Sigmoid colon (tissue), 4 donors: ENCODE data around the gene VAV1.

Experiments
- EP300 ChIP-seq, 4 donors: sonication (generic); formaldehyde crosslinking; IDR thresholded peaks; one replicate each; pipeline ENCODE4 v1.6.1; 2017; ENCODE audit warnings: antibody characterized with exemption in 4 of 4
- POLR2A ChIP-seq, 2 donors: fragments of 450-650 bp; IDR thresholded peaks; one replicate each; pipeline ENCODE4 v1.6.1; 2016; ENCODE audit warnings: antibody characterized with exemption in 2 of 2, mild to moderate bottlenecking in 2 of 2, moderate library complexity in 2 of 2
- POLR2AphosphoS5 ChIP-seq, 4 donors: sonication (generic); formaldehyde crosslinking; IDR thresholded peaks; one replicate each; pipeline ENCODE4 v1.6.1; 2017; ENCODE audit warnings: antibody characterized with exemption in 4 of 4
- TF ChIP-seq, protein P1 (sequence below), 4 experiments: fragments of 450-650 bp in 3 of 4; fragments of 200-600 bp in 1 of 4; IDR thresholded peaks; one replicate each; pipeline ENCODE4 v1.5.1; 2016 to 2019; ENCODE audit warnings: antibody characterized with exemption in 4 of 4, mild to moderate bottlenecking in 3 of 4, moderate library complexity in 2 of 4

DNA sequence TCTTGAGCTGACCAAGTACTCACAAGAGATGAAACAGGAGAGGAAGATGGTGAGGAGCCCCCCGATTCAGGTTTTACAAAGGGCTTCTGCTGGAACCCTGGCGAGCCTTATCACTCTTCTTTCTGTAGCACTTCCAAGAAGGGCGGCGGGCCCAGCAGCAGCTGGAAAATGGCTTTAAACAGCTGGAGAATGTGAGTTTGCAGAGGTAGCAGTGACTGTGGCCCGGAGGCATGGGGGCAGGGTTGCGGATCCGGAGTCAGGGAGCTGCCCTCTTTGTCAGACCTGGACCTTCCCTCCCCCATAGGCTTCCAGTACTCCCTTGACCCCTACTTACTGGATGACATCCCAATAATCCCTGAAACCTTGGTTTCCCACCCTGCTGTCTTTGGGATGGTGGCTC is 29.4 kb upstream of the VAV1 start:
- TF ChIP-seq, protein P1, sequence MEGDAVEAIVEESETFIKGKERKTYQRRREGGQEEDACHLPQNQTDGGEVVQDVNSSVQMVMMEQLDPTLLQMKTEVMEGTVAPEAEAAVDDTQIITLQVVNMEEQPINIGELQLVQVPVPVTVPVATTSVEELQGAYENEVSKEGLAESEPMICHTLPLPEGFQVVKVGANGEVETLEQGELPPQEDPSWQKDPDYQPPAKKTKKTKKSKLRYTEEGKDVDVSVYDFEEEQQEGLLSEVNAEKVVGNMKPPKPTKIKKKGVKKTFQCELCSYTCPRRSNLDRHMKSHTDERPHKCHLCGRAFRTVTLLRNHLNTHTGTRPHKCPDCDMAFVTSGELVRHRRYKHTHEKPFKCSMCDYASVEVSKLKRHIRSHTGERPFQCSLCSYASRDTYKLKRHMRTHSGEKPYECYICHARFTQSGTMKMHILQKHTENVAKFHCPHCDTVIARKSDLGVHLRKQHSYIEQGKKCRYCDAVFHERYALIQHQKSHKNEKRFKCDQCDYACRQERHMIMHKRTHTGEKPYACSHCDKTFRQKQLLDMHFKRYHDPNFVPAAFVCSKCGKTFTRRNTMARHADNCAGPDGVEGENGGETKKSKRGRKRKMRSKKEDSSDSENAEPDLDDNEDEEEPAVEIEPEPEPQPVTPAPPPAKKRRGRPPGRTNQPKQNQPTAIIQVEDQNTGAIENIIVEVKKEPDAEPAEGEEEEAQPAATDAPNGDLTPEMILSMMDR (IDR thresholded peaks at IDR 0.05), result no peak
- TF ChIP-seq POLR2A (IDR thresholded peaks at IDR 0.05) (no peak), EP300 (IDR thresholded peaks at IDR 0.05) (no peak), POLR2AphosphoS5 (IDR thresholded peaks at IDR 0.05) (no peak)
